Measurements from ENCODE around the gene SLC30A7.
"Not testable (repeated sequence)": the region's sequence is repeated elsewhere in the genome, so short reads cannot be mapped to it uniquely, and the experiment has no call there.

Gene SLC30A7

GRCh38 chr1:100889869-100890482, 5.9 kb upstream of the SLC30A7 start:
- DNase-seq (ENCODE audit: low spot score) = not testable (repeated sequence)

GRCh38 chr1:100891380-100891779, 4.5 kb upstream of the SLC30A7 start:
- no peak for DNase-seq (ENCODE audit: low spot score)

GRCh38 chr1:100892554-100892953, 3.3 kb upstream of the SLC30A7 start:
- DNase-seq (ENCODE audit: low spot score) = no peak

- DNase-seq (ENCODE audit: low spot score) = no peak
Measured at GRCh38 chr1:100893718-100894117, 2.2 kb upstream of the SLC30A7 start.

GRCh38 chr1:100894603-100895539, 1.0 kb upstream of the SLC30A7 start, which contains the start of gene EXTL2:
EXTL2 (minus strand) TSS chr1:100894842; CDS start chr1:100888757, 6,085 bp downstream.
- DNase-seq (ENCODE audit: low spot score) = peak; percentile 41

GRCh38 chr1:100896481-100896982, 642 bp downstream of the SLC30A7 start:
- peak; percentile 78 for DNase-seq (ENCODE audit: low spot score)

GRCh38 chr1:100902365-100902764, 6.5 kb downstream of the SLC30A7 start:
- no peak for DNase-seq (ENCODE audit: low spot score)

- no peak for DNase-seq (ENCODE audit: low spot score)
Measured at GRCh38 chr1:100903777-100904176, 7.9 kb downstream of the SLC30A7 start.

- no peak for DNase-seq (ENCODE audit: low spot score)
Measured at GRCh38 chr1:100904528-100904927, 8.6 kb downstream of the SLC30A7 start.

GRCh38 chr1:100905181-100905580, 9.3 kb downstream of the SLC30A7 start:
- no peak for DNase-seq (ENCODE audit: low spot score)

GRCh38 chr1:100907887-100908286, 12.0 kb downstream of the SLC30A7 start:
- DNase-seq (ENCODE audit: low spot score) = no peak

- no peak for DNase-seq (ENCODE audit: low spot score)
Measured at GRCh38 chr1:100909018-100909417, 13.1 kb downstream of the SLC30A7 start.

GRCh38 chr1:100912019-100912418, 16.1 kb downstream of the SLC30A7 start:
- no peak for DNase-seq (ENCODE audit: low spot score)

GRCh38 chr1:100921110-100921706, 25.3 kb downstream of the SLC30A7 start:
- DNase-seq (ENCODE audit: low spot score) = peak; percentile 73

GRCh38 chr1:100924212-100924611, 28.3 kb downstream of the SLC30A7 start:
- no peak for DNase-seq (ENCODE audit: low spot score)

- DNase-seq (ENCODE audit: low spot score) = no peak
Measured at GRCh38 chr1:100924991-100925390, 29.1 kb downstream of the SLC30A7 start.

GRCh38 chr1:100926240-100926639, 30.4 kb downstream of the SLC30A7 start:
- DNase-seq (ENCODE audit: low spot score) = no peak

- DNase-seq (ENCODE audit: low spot score) = peak; percentile 83
Measured at GRCh38 chr1:100927276-100927675, 31.4 kb downstream of the SLC30A7 start.

GRCh38 chr1:100928128-100928527, 32.2 kb downstream of the SLC30A7 start:
- DNase-seq (ENCODE audit: low spot score) = peak; percentile 44

GRCh38 chr1:100930494-100930893, 34.6 kb downstream of the SLC30A7 start:
- DNase-seq (ENCODE audit: low spot score) = peak; percentile 60

GRCh38 chr1:100931716-100932115, 35.8 kb downstream of the SLC30A7 start:
- DNase-seq (ENCODE audit: low spot score) = no peak

GRCh38 chr1:100933555-100933954, 37.7 kb downstream of the SLC30A7 start:
- not testable (repeated sequence) for DNase-seq (ENCODE audit: low spot score)
